ENCODE measurements around the gene FHOD3.

The FHOD3 gene

GRCh38 chr18:36640021-36640952, 342.8 kb downstream of the FHOD3 start:
- DNase-seq: no peak

GRCh38 chr18:36643061-36643460, 345.5 kb downstream of the FHOD3 start:
- DNase-seq: no peak

- no peak for DNase-seq
These were observed 351.3 kb downstream of the FHOD3 start for GRCh38 chr18:36648803-36649202.

GRCh38 chr18:36649205-36649604, 351.7 kb downstream of the FHOD3 start:
- no peak for DNase-seq

GRCh38 chr18:36650266-36650665, 352.8 kb downstream of the FHOD3 start:
- DNase-seq: no peak

- no peak for DNase-seq
These were observed 353.4 kb downstream of the FHOD3 start for GRCh38 chr18:36650906-36651305.

GRCh38 chr18:36652503-36652902, 355.0 kb downstream of the FHOD3 start:
- DNase-seq: no peak

- DNase-seq: no peak
These were observed 355.8 kb downstream of the FHOD3 start for GRCh38 chr18:36653141-36653869.

- DNase-seq: no peak
These were observed 356.4 kb downstream of the FHOD3 start for GRCh38 chr18:36653870-36654269.

GRCh38 chr18:36655074-36655473, 357.6 kb downstream of the FHOD3 start:
- DNase-seq: no peak

GRCh38 chr18:36655930-36656329, 358.4 kb downstream of the FHOD3 start:
- no peak for DNase-seq

- no peak for DNase-seq
These were observed 361.1 kb downstream of the FHOD3 start for GRCh38 chr18:36658611-36659010.

- no peak for DNase-seq
These were observed 362.8 kb downstream of the FHOD3 start for GRCh38 chr18:36660311-36660710.

- DNase-seq: no peak
These were observed 364.5 kb downstream of the FHOD3 start for GRCh38 chr18:36661999-36662398.

- DNase-seq: no peak
These were observed 365.8 kb downstream of the FHOD3 start for GRCh38 chr18:36663312-36663711.

GRCh38 chr18:36665952-36666351, 368.4 kb downstream of the FHOD3 start:
- DNase-seq: no peak

- no peak for DNase-seq
These were observed 370.3 kb downstream of the FHOD3 start for GRCh38 chr18:36667811-36668210.

- no peak for DNase-seq
These were observed 370.8 kb downstream of the FHOD3 start for GRCh38 chr18:36668349-36668748.

- DNase-seq: no peak
These were observed 375.2 kb downstream of the FHOD3 start for GRCh38 chr18:36672437-36673344.

GRCh38 chr18:36673452-36673851, 375.9 kb downstream of the FHOD3 start:
- DNase-seq: no peak

GRCh38 chr18:36675076-36675475, 377.6 kb downstream of the FHOD3 start:
- no peak for DNase-seq

GRCh38 chr18:36675542-36675941, 378.0 kb downstream of the FHOD3 start:
- DNase-seq: no peak

- DNase-seq: no peak
These were observed 379.1 kb downstream of the FHOD3 start for GRCh38 chr18:36676629-36677028.
